HCT116 (cell line): ENCODE measurements around the gene ITPKB. TPM values are rescaled to one million over a fixed set of nuclear protein-coding genes. Genes with fewer than 3 reads are reported as not detected.

Experiments
- ATAC-seq: fragments of 200-7000 bp; cut with Tn5 transposase; 2 replicates; pipeline ENCODE4 v1.9.1; 2020; ENCODE audit warnings: mild to moderate bottlenecking, moderate library complexity
- BruUV-seq: library from RNA; stranded (reverse); fragments of 400-500 nt; replicated peaks from 2 replicates; lab custom pipeline; 2021; lab: Mats Ljungman, UMichigan
- CTCF ChIA-PET: fragments of 300-600 bp; sonication (Branson Sonifier 250); formaldehyde crosslinking; loops from one replicate; lab custom pipeline; 2021; ENCODE audit warnings: antibody characterized with exemption; lab: Charles Lee
- POLR2A ChIA-PET: fragments of 300-600, 350-600 bp; sonication (Branson Sonifier 250); formaldehyde crosslinking; loops from one replicate; lab custom pipeline; 2021; ENCODE audit warnings: antibody characterized with exemption; lab: Charles Lee
- RAD21 ChIA-PET, 2 experiments: fragments of 300-600 bp; sonication (Branson Sonifier 250); formaldehyde crosslinking; loops; one replicate each; lab custom pipeline; 2023; ENCODE audit warnings: low total read pairs in 2 of 2; ENCODE audit not compliant: uncharacterized antibody in 2 of 2, unreplicated experiment in 2 of 2, low non-redundant PET in 1 of 2; lab: Charles Lee
- DNase-seq: peaks from one replicate; pipeline ENCODE4 v3.0.0-alpha.2; 2010; ENCODE audit warnings: low read depth, low spot score
- H2AFZ ChIP-seq: fragments of 200-600 bp; shearing (Covaris generic), sonication (generic); 2 replicates; pipeline ENCODE4 v1.6.1; 2017; ENCODE audit warnings: low read depth, mixed run types, mixed read lengths, antibody characterized with exemption, low read length; ENCODE audit not compliant: poor library complexity, severe bottlenecking
- H3K27ac ChIP-seq: 2 replicates; pipeline ENCODE4 v1.5.1; 2012; ENCODE audit warnings: low read depth, low read length
- H3K27me3 ChIP-seq: fragments of 200-600 bp; sonication (generic); 2 replicates; pipeline ENCODE4 v1.6.1; 2016; ENCODE audit warnings: mixed run types, low read length, mixed read lengths; ENCODE audit not compliant: insufficient read depth
- H3K36me3 ChIP-seq, 2 experiments: fragments of 200-500 bp in 1 of 2; fragments of 200-600 bp in 1 of 2; sonication (Bioruptor generic) in 1 of 2; sonication (generic) in 1 of 2; 2 replicates each; pipeline versions ENCODE4 v1.5.1 to v1.6.1; 2014 to 2016; ENCODE audit warnings: low read length in 2 of 2, inconsistent platforms in 1 of 2, mixed read lengths in 1 of 2, mixed run types in 1 of 2; ENCODE audit not compliant: insufficient read depth in 2 of 2, control insufficient read depth in 1 of 2
- H3K4me1 ChIP-seq, 2 experiments: fragments of 200-600 bp in 1 of 2; sonication (generic) in 1 of 2; 2 replicates each; pipeline versions ENCODE4 v1.5.1 to v1.6.1; 2012 to 2017; ENCODE audit warnings: low read length in 2 of 2, inconsistent platforms in 1 of 2, mild to moderate bottlenecking in 1 of 2, mixed read lengths in 1 of 2, mixed run types in 1 of 2, moderate library complexity in 1 of 2; ENCODE audit not compliant: insufficient read depth in 2 of 2, control insufficient read depth in 1 of 2
- H3K4me2 ChIP-seq: fragments of 200-600 bp; sonication (generic); 2 replicates; pipeline ENCODE4 v1.6.1; 2017; ENCODE audit warnings: mixed run types, low read length, mixed read lengths
- H3K4me3 ChIP-seq, 2 experiments: fragments of 200-600 bp in 1 of 2; sonication (generic) in 1 of 2; replicated peaks in 1 of 2; 2 replicates each; pipeline ENCODE4 v1.5.1; 2011 to 2016; ENCODE audit warnings: low read length in 2 of 2, control low read depth in 1 of 2, low read depth in 1 of 2, mild to moderate bottlenecking in 1 of 2, mixed read lengths in 1 of 2, mixed run types in 1 of 2
- H3K79me2 ChIP-seq: fragments of 200-600 bp; sonication (generic); 2 replicates; pipeline ENCODE4 v1.6.1; 2017; ENCODE audit warnings: mild to moderate bottlenecking, mixed run types, low read length, moderate library complexity, mixed read lengths; ENCODE audit not compliant: insufficient read depth
- H3K9ac ChIP-seq: fragments of 200-600 bp; sonication (generic); 2 replicates; pipeline ENCODE4 v1.6.1; 2016; ENCODE audit warnings: low read length, mixed read lengths
- H3K9me2 ChIP-seq: fragments of 200-600 bp; sonication (generic), shearing (Covaris generic); 2 replicates; pipeline ENCODE4 v1.6.1; 2017; ENCODE audit warnings: mixed run types, mild to moderate bottlenecking, moderate library complexity; ENCODE audit not compliant: insufficient read depth
- H3K9me3 ChIP-seq, 2 experiments: fragments of 200-500 bp in 1 of 2; fragments of 200-600 bp in 1 of 2; sonication (Bioruptor generic) in 1 of 2; sonication (generic) in 1 of 2; 2 replicates each; pipeline ENCODE4 v1.6.1; 2014 to 2017; ENCODE audit warnings: low read length in 2 of 2, mixed read lengths in 2 of 2, inconsistent platforms in 1 of 2, low read depth in 1 of 2, mild to moderate bottlenecking in 1 of 2, mixed run types in 1 of 2, moderate library complexity in 1 of 2; ENCODE audit not compliant: control insufficient read depth in 1 of 2, insufficient read depth in 1 of 2
- H4K20me1 ChIP-seq: fragments of 200-600 bp; sonication (generic), shearing (Covaris generic); 2 replicates; pipeline ENCODE4 v1.6.1; 2017; ENCODE audit warnings: mixed run types, mild to moderate bottlenecking, moderate library complexity; ENCODE audit not compliant: insufficient read depth
- ATF3 ChIP-seq: IDR thresholded peaks from 2 replicates; pipeline ENCODE4 v1.6.1; 2012
- CEBPB ChIP-seq: IDR thresholded peaks from 2 replicates; pipeline ENCODE4 v1.6.1; 2012; ENCODE audit warnings: low read depth
- CTCF ChIP-seq, 3 experiments: fragments of 200-600 bp in 1 of 3; sonication (generic) in 1 of 3; IDR thresholded peaks in 2 of 3; conservative IDR thresholded peaks in 1 of 3; 2 replicates each; pipeline ENCODE4 v1.5.1; 2012 to 2017; ENCODE audit warnings: low read depth in 2 of 3, low read length in 2 of 3, antibody characterized with exemption in 1 of 3, borderline replicate concordance in 1 of 3, control low read depth in 1 of 3, mild to moderate bottlenecking in 1 of 3, mixed read lengths in 1 of 3, mixed run types in 1 of 3, moderate library complexity in 1 of 3; ENCODE audit not compliant: insufficient read depth in 1 of 3
- EGR1 ChIP-seq: IDR thresholded peaks from 2 replicates; pipeline ENCODE4 v1.6.1; 2012; ENCODE audit warnings: low read depth
- ELF1 ChIP-seq: IDR thresholded peaks from 2 replicates; pipeline ENCODE4 v1.6.1; 2012; ENCODE audit warnings: low read depth, borderline replicate concordance
- EZH2 ChIP-seq: fragments of 200-600 bp; sonication (generic); IDR thresholded peaks from 2 replicates; pipeline ENCODE4 v1.6.1; 2017; ENCODE audit warnings: antibody characterized with exemption, mixed run types
- POLR2AphosphoS5 ChIP-seq: IDR thresholded peaks from 2 replicates; pipeline ENCODE4 v1.6.1; 2011; ENCODE audit warnings: mild to moderate bottlenecking, low read depth, low read length, moderate library complexity
- RAD21 ChIP-seq: IDR thresholded peaks from 2 replicates; pipeline ENCODE4 v1.6.1; 2012; ENCODE audit warnings: low read depth, mild to moderate bottlenecking
- SIN3A ChIP-seq: IDR thresholded peaks from 2 replicates; pipeline ENCODE4 v1.6.1; 2012; ENCODE audit warnings: low read depth
- TCF7L2 ChIP-seq: IDR thresholded peaks from 2 replicates; pipeline ENCODE4 v1.7.0; 2011; ENCODE audit warnings: borderline replicate concordance, inconsistent platforms; ENCODE audit not compliant: insufficient read depth, insufficient read length; ENCODE audit errors: extremely low read depth
- YY1 ChIP-seq: IDR thresholded peaks from 2 replicates; pipeline ENCODE4 v1.6.1; 2011; ENCODE audit warnings: low read length, low read depth, moderate library complexity, mild to moderate bottlenecking; ENCODE audit not compliant: insufficient replicate concordance; ENCODE audit errors: extremely low read depth
- ZNF274 ChIP-seq: fragments of 200-500 bp; sonication (Bioruptor generic); IDR thresholded peaks from 2 replicates; pipeline ENCODE4 v1.6.1; 2014; ENCODE audit warnings: mild to moderate bottlenecking, low read depth, low read length, inconsistent platforms
- intact Hi-C: fragments of 100-400 bp; cut with micrococcal nuclease; formaldehyde crosslinking; loops from 2 replicates; pipeline ENCODE4 v1.10.0; 2022
- total RNA-seq: library from RNA; stranded (reverse); gene quantifications from one replicate; pipeline ENCODE4 v1.2.1, GENCODE V29; 2021; ENCODE audit not compliant: unreplicated experiment

Gene ITPKB
- total RNA-seq, 1 experiment from 2014 or later, result 4.4 TPM

GRCh38 chr1:226606311-226607267 is 132.5 kb downstream of the ITPKB start:
- POLR2A ChIA-PET, result no interaction called here
- no peak overlapping the region for H3K4me3 ChIP-seq
- ATAC-seq, result no peak
- DNase-seq, result no peak
- BruUV-seq, result no TSS peak
- H3K36me3 ChIP-seq, result no peaks in the 10 kb centered on the region
- TF ChIP-seq ATF3, result no peak
- no peak for TF ChIP-seq TCF7L2
- no peak for TF ChIP-seq YY1
- no peak for TF ChIP-seq POLR2AphosphoS5
- TF ChIP-seq ZNF274, result no peak
- no peak for TF ChIP-seq EZH2
- no peak for TF ChIP-seq CTCF (IDR thresholded peaks at IDR 0.05 in 2 of 3, conservative IDR thresholded peaks at IDR 0.05 in 1 of 3; ENCODE audit: borderline replicate concordance in 1 of 3, insufficient read depth in 1 of 3, low read depth in 2 of 3, low read length in 2 of 3)
- no peak for TF ChIP-seq SIN3A
- TF ChIP-seq ELF1, result no peak
- no peak for TF ChIP-seq CEBPB
- TF ChIP-seq RAD21, result no peak
- TF ChIP-seq EGR1, result no peak
- TF ChIP-seq, all 23 proteins: peak for 0
- H4K20me1 ChIP-seq, result no peaks in the 10 kb centered on the region
- no peak overlapping the region for H3K4me2 ChIP-seq
- no peak overlapping the region for H3K27ac ChIP-seq
- H3K4me1 ChIP-seq, result peaks cover 0 to 3% of the 10 kb centered on the region in 2 experiments; a peak in 1 of 4 replicates
- no peaks in the 10 kb centered on the region; the same call in 1 of the 2 replicates for H3K27me3 ChIP-seq
- intact Hi-C loops, result no loop called here
- no peak overlapping the region for H2AFZ ChIP-seq
- H3K9ac ChIP-seq, result no peak overlapping the region
- RAD21 ChIA-PET, result no interaction called here
- no peaks in the 10 kb centered on the region for H3K79me2 ChIP-seq
- H3K9me2 ChIP-seq, result no peaks in the 10 kb centered on the region
- CTCF ChIA-PET, result no interaction called here
- no peaks in the 10 kb centered on the region for H3K9me3 ChIP-seq
